Pancreas (tissue), 10 donors: ENCODE results near the gene MAMLD1. TPM values are rescaled to one million over a fixed set of nuclear protein-coding genes. Genes with fewer than 3 reads are reported as not detected.

Experiments used
- ATAC-seq, 4 donors: fragments of 200-7000 bp; cut with Tn5 transposase; one replicate each; pipeline versions ENCODE4 v1.8.0 to v1.9.1; 2020; ENCODE audit warnings: mild to moderate bottlenecking in 4 of 4, moderate library complexity in 4 of 4
- DNase-seq, 6 donors: peaks; one replicate each; pipeline ENCODE4 v3.0.0-alpha.2; 2020
- FAIRE-seq: peaks from 2 replicates; lab custom pipeline; 2012; peaks lifted over from hg19 to GRCh38; lab: Jason Lieb, UNC
- H3K27ac ChIP-seq, 4 donors: fragments of 200-600 bp; sonication (generic); 1 replicate in 3 of 4; 2 replicates in 1 of 4; pipeline versions ENCODE4 v1.5.0 to v1.8.0; 2020
- H3K27me3 ChIP-seq, 4 donors: fragments of 200-600 bp; one replicate each; pipeline ENCODE4 v1.8.0; 2021
- H3K36me3 ChIP-seq, 3 donors: fragments of 200-600 bp; sonication (generic) in 1 of 3; one replicate each; pipeline versions ENCODE4 v1.5.0 to v1.8.0; 2020 to 2021
- H3K4me1 ChIP-seq, 3 donors: fragments of 200-600 bp; one replicate each; pipeline ENCODE4 v1.8.0; 2021
- H3K4me3 ChIP-seq, 4 donors: fragments of 200-600 bp; sonication (generic) in 2 of 4; one replicate each; pipeline versions ENCODE4 v1.5.0 to v1.8.0; 2020 to 2021
- H3K9me3 ChIP-seq, 4 donors: fragments of 200-600 bp; one replicate each; pipeline ENCODE4 v1.8.0; 2021
- WGBS, 2 donors: extraction: QIAGEN DNeasy Blood & Tissue Kit; methylation state at CpG; one replicate each; pipeline ENCODE4 v1.1.7; 2013; 5-methylcytosine and 5-hydroxymethylcytosine counted together
- intact Hi-C, 3 donors: fragments of 100-400 bp; cut with DNase I; formaldehyde crosslinking; loops; one replicate each; pipeline versions ENCODE4 v1.11.1 to v1.14.2; 2022
- polyA plus RNA-seq, 2 donors: library from polyadenylated mRNA; stranded (reverse); fragments of 200-250 nt; gene quantifications; one replicate each; pipeline ENCODE4 v1.2.3, GENCODE V29; 2013
- total RNA-seq, 6 donors: library from RNA; stranded (reverse); fragmentation: NEBNext Ultra II Directional in 4 of 6; extraction: Animal tissue kit (Norgen Biotek cat#: 25700) in 4 of 6; gene quantifications; one replicate each; pipeline versions ENCODE4 v1.2.1 to v1.2.4, GENCODE V29; 2021 to 2023
- TF ChIP-seq, protein P1 (sequence below), 4 donors: fragments of 200-600 bp; sonication (generic) in 3 of 4; IDR thresholded peaks; one replicate each; pipeline versions ENCODE4 v1.5.0 to v1.8.0; 2021; ENCODE audit warnings: antibody characterized with exemption in 4 of 4
- donor health status: healthy with polysubstance abuse.
- donor health status: DM: no; HTN: no; CAD: no; lungs with moderate emphysema.
- donor health status: DM: no; HTN: no; CAD: no.
- donor health status: control.
- donor health status: control.
- donor health status: Bipolar disorder and iron deficiency.
- donor health status: DM: yes; HTN: yes; CAD: no.
- donor health status: DM: no; HTN: no; CAD: no.
- donor health status: DM: no; HTN: no; CAD: no.
- donor health status: DM: yes; HTN: yes; CAD: no.

MAMLD1 gene
- total and polyA plus RNA-seq, 8 donors: 2.4 to 8.8 (median 3.5) TPM

DNA sequence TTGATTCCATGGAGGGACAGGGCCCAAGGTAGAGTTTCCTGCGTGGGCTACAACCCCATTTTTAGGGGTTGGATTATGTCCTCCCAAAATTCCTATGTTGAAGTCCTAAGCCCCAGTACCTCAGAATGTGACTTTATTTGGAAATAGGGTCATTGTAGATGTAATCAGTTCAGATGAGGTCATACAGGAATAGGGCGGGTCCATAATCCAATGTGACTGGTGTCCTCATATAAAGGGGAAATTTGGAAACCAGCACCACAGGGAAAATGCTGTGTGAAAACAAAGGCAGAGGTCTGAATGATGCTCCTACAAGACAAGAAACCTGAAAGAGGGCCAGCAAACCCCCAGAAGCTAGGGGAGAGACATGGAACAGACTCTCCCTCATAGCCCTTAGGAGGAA lies 31.1 kb upstream of the MAMLD1 start:
- H3K4me3 ChIP-seq: no peak overlapping the region
- no peaks in the 10 kb centered on the region for H3K4me1 ChIP-seq
- H3K27me3 ChIP-seq: no peaks in the 10 kb centered on the region
- intact Hi-C loops: no loop called here
- H3K36me3 ChIP-seq: no peaks in the 10 kb centered on the region
- no peaks in the 10 kb centered on the region for H3K9me3 ChIP-seq
- H3K27ac ChIP-seq: no peak overlapping the region
- ATAC-seq: no peak
- FAIRE-seq: no peak
- TF ChIP-seq, protein P1, sequence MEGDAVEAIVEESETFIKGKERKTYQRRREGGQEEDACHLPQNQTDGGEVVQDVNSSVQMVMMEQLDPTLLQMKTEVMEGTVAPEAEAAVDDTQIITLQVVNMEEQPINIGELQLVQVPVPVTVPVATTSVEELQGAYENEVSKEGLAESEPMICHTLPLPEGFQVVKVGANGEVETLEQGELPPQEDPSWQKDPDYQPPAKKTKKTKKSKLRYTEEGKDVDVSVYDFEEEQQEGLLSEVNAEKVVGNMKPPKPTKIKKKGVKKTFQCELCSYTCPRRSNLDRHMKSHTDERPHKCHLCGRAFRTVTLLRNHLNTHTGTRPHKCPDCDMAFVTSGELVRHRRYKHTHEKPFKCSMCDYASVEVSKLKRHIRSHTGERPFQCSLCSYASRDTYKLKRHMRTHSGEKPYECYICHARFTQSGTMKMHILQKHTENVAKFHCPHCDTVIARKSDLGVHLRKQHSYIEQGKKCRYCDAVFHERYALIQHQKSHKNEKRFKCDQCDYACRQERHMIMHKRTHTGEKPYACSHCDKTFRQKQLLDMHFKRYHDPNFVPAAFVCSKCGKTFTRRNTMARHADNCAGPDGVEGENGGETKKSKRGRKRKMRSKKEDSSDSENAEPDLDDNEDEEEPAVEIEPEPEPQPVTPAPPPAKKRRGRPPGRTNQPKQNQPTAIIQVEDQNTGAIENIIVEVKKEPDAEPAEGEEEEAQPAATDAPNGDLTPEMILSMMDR (IDR thresholded peaks at IDR 0.05): no peak
- DNase-seq: no peak
- WGBS, 2 donors: 93 to 94% methylated on average over 2 of the region's 2 CpGs

- Histone ChIP-seq H3K4me1 (no peaks in the 10 kb centered on the region), H3K36me3 (no peaks in the 10 kb centered on the region), H3K27ac (no peak overlapping the region), H3K27me3 (no peaks in the 10 kb centered on the region), H3K4me3 (no peak overlapping the region), H3K9me3 (no peaks in the 10 kb centered on the region)
- ATAC-seq: no peak
- DNase-seq: no peak
- intact Hi-C loops: no loop called here
- WGBS, 2 donors: 70 to 96% methylated on average over 1 of the region's 1 CpG
- TF ChIP-seq, protein P1 (IDR thresholded peaks at IDR 0.05): no peak
- no peak for FAIRE-seq
Measured at GRCh38 chrX:150334100-150334499, 29.0 kb upstream of the MAMLD1 start.

DNA sequence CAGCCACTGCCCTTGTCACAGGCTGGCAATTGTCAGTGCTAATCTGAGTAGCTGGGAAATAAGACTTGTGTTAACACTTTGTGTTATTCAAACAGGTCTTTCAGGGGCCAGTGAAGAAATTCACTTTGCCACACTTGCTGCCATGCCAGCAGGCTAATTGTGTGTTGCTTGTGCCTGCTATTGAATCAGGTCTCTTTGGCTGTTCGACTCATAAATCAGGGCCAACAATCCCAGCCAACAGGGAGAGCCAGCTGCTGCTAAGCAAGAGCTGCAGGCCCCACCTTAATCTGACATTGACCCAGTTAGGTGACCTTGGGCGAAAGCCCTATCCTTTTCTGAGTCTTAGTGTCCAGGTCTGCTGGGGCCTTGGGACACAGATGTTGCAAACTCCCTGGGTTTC lies 28.1 kb upstream of the MAMLD1 start:
- 21 to 34% methylated on average over 2 of the region's 2 CpGs for WGBS, 2 donors
- no peak for FAIRE-seq
- Histone ChIP-seq H3K27me3 (no peaks in the 10 kb centered on the region), H3K4me3 (no peak overlapping the region), H3K9me3 (no peaks in the 10 kb centered on the region), H3K36me3 (no peaks in the 10 kb centered on the region), H3K4me1 (no peaks in the 10 kb centered on the region), H3K27ac (no peak overlapping the region)
- DNase-seq: no peak
- no peak for ATAC-seq
- TF ChIP-seq, protein P1 (IDR thresholded peaks at IDR 0.05): no peak
- intact Hi-C loops: no loop called here

DNA sequence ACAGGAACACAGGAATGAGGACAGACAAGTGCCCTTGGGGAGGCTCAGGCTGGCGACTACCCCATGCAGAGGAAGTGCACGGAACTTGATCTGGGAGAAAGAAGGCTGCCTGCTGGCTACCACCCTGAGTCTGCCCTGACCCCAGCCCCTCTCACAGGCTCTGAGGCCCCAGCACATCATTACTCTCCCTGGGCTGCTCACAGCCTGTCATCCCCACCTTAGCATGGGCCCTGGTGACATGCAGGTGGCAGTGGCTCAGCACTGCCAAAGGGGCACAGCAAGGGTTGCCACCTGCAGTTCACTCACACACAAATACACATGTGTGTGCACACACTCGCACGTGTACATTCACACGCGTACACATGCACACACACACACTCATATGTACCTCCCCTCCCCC lies 26.1 kb upstream of the MAMLD1 start:
- TF ChIP-seq, protein P1 (IDR thresholded peaks at IDR 0.05): no peak
- Histone ChIP-seq H3K27ac (no peak overlapping the region), H3K4me3 (no peak overlapping the region), H3K9me3 (no peaks in the 10 kb centered on the region), H3K36me3 (no peaks in the 10 kb centered on the region), H3K4me1 (no peaks in the 10 kb centered on the region), H3K27me3 (no peaks in the 10 kb centered on the region)
- no peak for DNase-seq
- ATAC-seq: no peak
- FAIRE-seq: no peak
- 63 to 73% methylated on average over 6 of the region's 6 CpGs for WGBS, 2 donors
- intact Hi-C loops: no loop called here

DNA sequence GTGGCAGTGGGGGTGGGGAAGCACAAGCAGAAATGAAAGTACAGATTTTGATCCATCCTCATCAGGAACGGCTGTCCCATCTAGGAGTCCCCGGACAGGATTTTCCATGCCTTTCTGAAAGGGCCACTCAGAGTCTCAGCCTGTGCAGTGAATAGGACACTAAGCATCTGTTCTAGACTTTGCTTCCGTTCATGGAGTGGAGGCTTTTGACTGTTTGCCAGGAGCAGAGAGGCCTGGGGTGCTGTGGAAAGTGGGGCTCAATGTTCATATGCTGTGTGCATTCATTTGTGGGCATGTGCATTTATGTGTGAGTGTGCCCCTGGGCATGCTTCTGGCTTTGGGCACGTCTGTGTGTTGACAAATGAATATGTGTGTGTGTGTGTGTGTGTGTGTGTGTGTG lies 25.6 kb upstream of the MAMLD1 start:
- no peaks in the 10 kb centered on the region for H3K36me3 ChIP-seq
- FAIRE-seq (no peak), ATAC-seq (no peak), DNase-seq (no peak)
- H3K27me3 ChIP-seq: no peaks in the 10 kb centered on the region
- H3K4me1 ChIP-seq: no peaks in the 10 kb centered on the region
- WGBS, 2 donors: 42% methylated on average over 4 of the region's 4 CpGs
- H3K4me3 ChIP-seq: no peak overlapping the region
- H3K27ac ChIP-seq: no peak overlapping the region
- TF ChIP-seq, protein P1 (IDR thresholded peaks at IDR 0.05): no peak
- intact Hi-C loops: no loop called here
- H3K9me3 ChIP-seq: no peaks in the 10 kb centered on the region
